HepG2 (cell line): Measurements from ENCODE around the gene CYLD. TPM values are rescaled to one million over a fixed set of nuclear protein-coding genes. Genes with fewer than 3 reads are reported as not detected.
A peak's percentile ranks its signal among the peaks of the same experiment; 100 is the strongest.

Experiments
- CBX1 ChIP-seq: IDR thresholded peaks from one replicate; pipeline ENCODE4 v1.6.1; 2016; ENCODE audit warnings: antibody characterized with exemption, low read depth
- KAT7 ChIP-seq: IDR thresholded peaks from 2 replicates; pipeline ENCODE4 v1.6.1; 2018; ENCODE audit warnings: borderline replicate concordance, missing compliant biosample characterization
- KLF15 ChIP-seq: sonication (generic); formaldehyde crosslinking; IDR thresholded peaks from 2 replicates; pipeline ENCODE4 v1.8.1; 2023; ENCODE audit warnings: borderline replicate concordance, mild to moderate bottlenecking, inconsistent platforms, missing genetic modification reagents, mixed read lengths
- NFAT5 ChIP-seq: sonication (generic); formaldehyde crosslinking; IDR thresholded peaks from 2 replicates; pipeline ENCODE4 v1.4.0; 2020; ENCODE audit warnings: missing genetic modification reagents
- SIX1 ChIP-seq: sonication (generic); formaldehyde crosslinking; IDR thresholded peaks from 2 replicates; pipeline ENCODE4 v1.4.0; 2020; ENCODE audit warnings: missing genetic modification reagents, borderline replicate concordance
- ZNF441 ChIP-seq: sonication (generic); formaldehyde crosslinking; IDR thresholded peaks from 2 replicates; pipeline ENCODE4 v1.7.0; 2021; ENCODE audit warnings: missing genetic modification reagents, borderline replicate concordance
- polyA plus RNA-seq, 8 experiments: library from polyadenylated mRNA; depleted of rRNA in 3 of 8; stranded (reverse) in 7 of 8; unstranded in 1 of 8; fragments of >200 nt; fragmentation: Illumina TruSeq in 4 of 8; extraction: Trizol in 4 of 8; gene quantifications; 2 replicates each; pipeline versions ENCODE4 v1.2.1 to v1.2.3, GENCODE V29; 2011 to 2016; ENCODE audit warnings: low read depth in 4 of 8, missing spikeins in 1 of 8, mixed read lengths in 1 of 8; ENCODE audit not compliant: insufficient read depth in 1 of 8
- total RNA-seq, 5 experiments: library from RNA; depleted of rRNA; stranded (reverse); fragments of >200 nt; fragmentation: Illumina TruSeq; extraction: Trizol; gene quantifications; 2 replicates each; pipeline ENCODE4 v1.2.3, GENCODE V29; 2016; ENCODE audit warnings: low read depth in 1 of 5
- TF ChIP-seq, protein P1 (sequence below): sonication (generic); formaldehyde crosslinking; IDR thresholded peaks from one replicate; pipeline ENCODE4 v1.5.1; 2020; ENCODE audit warnings: mild to moderate bottlenecking, missing genetic modification reagents; ENCODE audit errors: not compliant biosample characterization
- TF ChIP-seq, protein P2 (sequence below): sonication (generic); formaldehyde crosslinking; IDR thresholded peaks from 2 replicates; pipeline ENCODE4 v1.9.0; 2022; ENCODE audit warnings: missing genetic modification reagents, mild to moderate bottlenecking, borderline replicate concordance
- TF ChIP-seq, protein P3 (sequence below): sonication (generic); formaldehyde crosslinking; IDR thresholded peaks from 2 replicates; pipeline ENCODE4 v1.8.0; 2022; ENCODE audit warnings: mild to moderate bottlenecking, missing genetic modification reagents; ENCODE audit not compliant: insufficient replicate concordance

Gene CYLD
- total and polyA plus RNA-seq, 2 of the 13 experiments (the other 11 are each of a cell fraction or from before 2014, with no cell fraction given): 6.1 to 11.4 TPM

DNA sequence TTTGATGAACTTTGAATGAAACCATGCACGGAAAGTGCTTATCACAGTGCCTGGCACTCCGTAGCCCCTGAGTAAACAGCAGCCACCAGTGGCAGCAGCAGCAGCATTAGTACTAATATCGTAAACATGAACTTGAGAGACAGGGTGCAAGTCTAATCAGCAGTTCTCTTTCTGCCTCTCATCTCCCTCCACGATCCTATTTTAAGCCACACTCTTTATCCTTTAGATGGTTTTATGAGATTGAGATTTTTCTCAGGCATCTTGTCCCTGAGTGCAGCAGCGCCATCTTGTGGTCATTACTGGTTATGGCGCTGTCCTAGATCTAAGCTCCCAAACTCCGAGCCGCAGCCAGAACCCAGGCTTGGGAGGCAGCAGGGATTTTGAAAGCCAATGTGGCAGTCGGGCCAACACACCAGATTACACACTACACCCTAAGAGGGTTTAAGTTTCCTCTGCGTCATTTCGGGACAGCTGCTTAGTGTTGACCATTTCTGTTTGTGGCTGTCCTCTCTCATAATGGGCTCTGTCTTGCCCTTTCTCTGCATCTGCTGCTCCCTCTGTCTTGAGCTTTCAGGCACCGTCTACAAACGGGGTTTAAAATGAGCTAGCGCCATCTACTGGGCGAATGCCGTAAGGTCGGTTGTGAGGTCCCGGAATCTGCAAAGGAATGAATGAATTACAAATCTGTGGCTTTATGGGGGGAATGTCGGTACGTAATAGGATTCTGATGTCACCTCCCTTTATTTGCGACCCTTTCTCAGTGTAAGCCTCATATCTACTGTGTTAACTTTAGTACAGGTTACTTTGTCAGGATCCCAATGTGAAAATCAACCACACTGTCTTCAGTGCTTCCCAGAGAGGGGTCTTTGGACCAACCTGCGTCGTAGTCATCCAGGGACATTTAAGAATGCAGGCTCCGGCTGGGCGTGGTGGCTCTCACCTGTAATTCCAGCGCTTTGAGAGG, 64.5 kb downstream of the CYLD start (continued):
- TF ChIP-seq, protein P1, sequence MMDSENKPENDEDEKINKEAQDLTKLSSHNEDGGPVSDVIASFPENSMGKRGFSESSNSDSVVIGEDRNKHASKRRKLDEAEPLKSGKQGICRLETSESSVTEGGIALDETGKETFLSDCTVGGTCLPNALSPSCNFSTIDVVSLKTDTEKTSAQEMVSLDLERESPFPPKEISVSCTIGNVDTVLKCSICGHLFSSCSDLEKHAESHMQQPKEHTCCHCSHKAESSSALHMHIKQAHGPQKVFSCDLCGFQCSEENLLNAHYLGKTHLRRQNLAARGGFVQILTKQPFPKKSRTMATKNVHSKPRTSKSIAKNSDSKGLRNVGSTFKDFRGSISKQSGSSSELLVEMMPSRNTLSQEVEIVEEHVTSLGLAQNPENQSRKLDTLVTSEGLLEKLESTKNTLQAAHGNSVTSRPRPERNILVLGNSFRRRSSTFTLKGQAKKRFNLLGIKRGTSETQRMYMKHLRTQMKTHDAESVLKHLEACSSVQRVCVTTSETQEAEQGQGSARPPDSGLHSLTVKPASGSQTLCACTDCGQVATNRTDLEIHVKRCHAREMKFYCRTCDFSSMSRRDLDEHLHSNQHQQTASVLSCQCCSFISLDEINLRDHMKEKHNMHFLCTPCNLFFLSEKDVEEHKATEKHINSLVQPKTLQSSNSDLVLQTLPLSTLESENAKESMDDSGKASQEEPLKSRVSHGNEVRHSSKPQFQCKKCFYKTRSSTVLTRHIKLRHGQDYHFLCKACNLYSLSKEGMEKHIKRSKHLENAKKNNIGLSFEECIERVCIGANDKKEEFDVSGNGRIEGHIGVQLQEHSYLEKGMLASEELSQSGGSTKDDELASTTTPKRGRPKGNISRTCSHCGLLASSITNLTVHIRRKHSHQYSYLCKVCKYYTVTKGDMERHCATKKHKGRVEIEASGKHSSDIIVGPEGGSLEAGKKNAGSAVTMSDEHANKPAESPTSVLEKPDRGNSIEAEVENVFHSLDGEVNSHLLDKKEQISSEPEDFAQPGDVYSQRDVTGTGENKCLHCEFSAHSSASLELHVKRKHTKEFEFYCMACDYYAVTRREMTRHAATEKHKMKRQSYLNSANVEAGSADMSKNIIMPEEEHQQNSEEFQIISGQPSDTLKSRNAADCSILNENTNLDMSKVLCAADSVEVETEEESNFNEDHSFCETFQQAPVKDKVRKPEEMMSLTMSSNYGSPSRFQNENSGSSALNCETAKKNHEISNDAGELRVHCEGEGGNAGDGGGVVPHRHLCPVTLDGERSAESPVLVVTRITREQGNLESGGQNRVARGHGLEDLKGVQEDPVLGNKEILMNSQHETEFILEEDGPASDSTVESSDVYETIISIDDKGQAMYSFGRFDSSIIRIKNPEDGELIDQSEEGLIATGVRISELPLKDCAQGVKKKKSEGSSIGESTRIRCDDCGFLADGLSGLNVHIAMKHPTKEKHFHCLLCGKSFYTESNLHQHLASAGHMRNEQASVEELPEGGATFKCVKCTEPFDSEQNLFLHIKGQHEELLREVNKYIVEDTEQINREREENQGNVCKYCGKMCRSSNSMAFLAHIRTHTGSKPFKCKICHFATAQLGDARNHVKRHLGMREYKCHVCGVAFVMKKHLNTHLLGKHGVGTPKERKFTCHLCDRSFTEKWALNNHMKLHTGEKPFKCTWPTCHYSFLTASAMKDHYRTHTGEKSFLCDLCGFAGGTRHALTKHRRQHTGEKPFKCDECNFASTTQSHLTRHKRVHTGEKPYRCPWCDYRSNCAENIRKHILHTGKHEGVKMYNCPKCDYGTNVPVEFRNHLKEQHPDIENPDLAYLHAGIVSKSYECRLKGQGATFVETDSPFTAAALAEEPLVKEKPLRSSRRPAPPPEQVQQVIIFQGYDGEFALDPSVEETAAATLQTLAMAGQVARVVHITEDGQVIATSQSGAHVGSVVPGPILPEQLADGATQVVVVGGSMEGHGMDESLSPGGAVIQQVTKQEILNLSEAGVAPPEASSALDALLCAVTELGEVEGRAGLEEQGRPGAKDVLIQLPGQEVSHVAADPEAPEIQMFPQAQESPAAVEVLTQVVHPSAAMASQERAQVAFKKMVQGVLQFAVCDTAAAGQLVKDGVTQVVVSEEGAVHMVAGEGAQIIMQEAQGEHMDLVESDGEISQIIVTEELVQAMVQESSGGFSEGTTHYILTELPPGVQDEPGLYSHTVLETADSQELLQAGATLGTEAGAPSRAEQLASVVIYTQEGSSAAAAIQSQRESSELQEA (CRISPR knock-in tag): no peak
- TF ChIP-seq, protein P2, sequence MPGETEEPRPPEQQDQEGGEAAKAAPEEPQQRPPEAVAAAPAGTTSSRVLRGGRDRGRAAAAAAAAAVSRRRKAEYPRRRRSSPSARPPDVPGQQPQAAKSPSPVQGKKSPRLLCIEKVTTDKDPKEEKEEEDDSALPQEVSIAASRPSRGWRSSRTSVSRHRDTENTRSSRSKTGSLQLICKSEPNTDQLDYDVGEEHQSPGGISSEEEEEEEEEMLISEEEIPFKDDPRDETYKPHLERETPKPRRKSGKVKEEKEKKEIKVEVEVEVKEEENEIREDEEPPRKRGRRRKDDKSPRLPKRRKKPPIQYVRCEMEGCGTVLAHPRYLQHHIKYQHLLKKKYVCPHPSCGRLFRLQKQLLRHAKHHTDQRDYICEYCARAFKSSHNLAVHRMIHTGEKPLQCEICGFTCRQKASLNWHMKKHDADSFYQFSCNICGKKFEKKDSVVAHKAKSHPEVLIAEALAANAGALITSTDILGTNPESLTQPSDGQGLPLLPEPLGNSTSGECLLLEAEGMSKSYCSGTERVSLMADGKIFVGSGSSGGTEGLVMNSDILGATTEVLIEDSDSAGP (CRISPR knock-in tag): peak; percentile 81; the same call in 1 of the 2 replicates
- TF ChIP-seq, protein P3, sequence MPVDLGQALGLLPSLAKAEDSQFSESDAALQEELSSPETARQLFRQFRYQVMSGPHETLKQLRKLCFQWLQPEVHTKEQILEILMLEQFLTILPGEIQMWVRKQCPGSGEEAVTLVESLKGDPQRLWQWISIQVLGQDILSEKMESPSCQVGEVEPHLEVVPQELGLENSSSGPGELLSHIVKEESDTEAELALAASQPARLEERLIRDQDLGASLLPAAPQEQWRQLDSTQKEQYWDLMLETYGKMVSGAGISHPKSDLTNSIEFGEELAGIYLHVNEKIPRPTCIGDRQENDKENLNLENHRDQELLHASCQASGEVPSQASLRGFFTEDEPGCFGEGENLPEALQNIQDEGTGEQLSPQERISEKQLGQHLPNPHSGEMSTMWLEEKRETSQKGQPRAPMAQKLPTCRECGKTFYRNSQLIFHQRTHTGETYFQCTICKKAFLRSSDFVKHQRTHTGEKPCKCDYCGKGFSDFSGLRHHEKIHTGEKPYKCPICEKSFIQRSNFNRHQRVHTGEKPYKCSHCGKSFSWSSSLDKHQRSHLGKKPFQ (CRISPR knock-in tag): no peak
- no peak for TF ChIP-seq CBX1
- TF ChIP-seq ZNF441 (CRISPR knock-in tag): no peak
- TF ChIP-seq KAT7 (CRISPR knock-in tag): no peak; the same call in 1 of the 2 replicates
- peak; percentile 43; the same call in 1 of the 2 replicates for TF ChIP-seq KLF15
- no peak for TF ChIP-seq NFAT5 (CRISPR knock-in tag)
- 0 out of 2 replicates have a peak, but pooled peaks have one; percentile 7 for TF ChIP-seq SIX1
